ENCODE measurements around the gene IDNK.
"Not testable (repeated sequence)": the region's sequence is repeated elsewhere in the genome, so short reads cannot be mapped to it uniquely, and the experiment has no call there.

IDNK gene

GRCh38 chr9:83622939-83623678 lies at the start of gene IDNK:
IDNK (plus strand) TSS chr9:83623143; CDS start chr9:83623172, 29 bp downstream.
- peak; percentile 62 for DNase-seq

GRCh38 chr9:83574482-83574881 lies 48.5 kb upstream of the IDNK start:
- no peak for DNase-seq

GRCh38 chr9:83582029-83582428 lies 40.9 kb upstream of the IDNK start:
- no peak for DNase-seq

GRCh38 chr9:83583151-83584014 lies 39.6 kb upstream of the IDNK start:
- no peak for DNase-seq

- DNase-seq: no peak
Measured at GRCh38 chr9:83584995-83585394, 37.9 kb upstream of the IDNK start.

- DNase-seq: no peak
Measured at GRCh38 chr9:83588256-83588655, 34.7 kb upstream of the IDNK start.

GRCh38 chr9:83596899-83597504 lies 25.9 kb upstream of the IDNK start:
- DNase-seq: peak; percentile 54

- no peak for DNase-seq
Measured at GRCh38 chr9:83598487-83598886, 24.5 kb upstream of the IDNK start.

- no peak for DNase-seq
Measured at GRCh38 chr9:83599071-83599470, 23.9 kb upstream of the IDNK start.

- DNase-seq: no peak
Measured at GRCh38 chr9:83601463-83601862, 21.5 kb upstream of the IDNK start.

- not testable (repeated sequence) for DNase-seq
Measured at GRCh38 chr9:83607620-83608019, 15.3 kb upstream of the IDNK start.

- DNase-seq: not testable (repeated sequence)
Measured at GRCh38 chr9:83613298-83613697, 9.6 kb upstream of the IDNK start.

GRCh38 chr9:83617299-83617698 lies 5.6 kb upstream of the IDNK start:
- DNase-seq: no peak

- DNase-seq: peak; percentile 42
Measured at GRCh38 chr9:83620841-83621636, 1.9 kb upstream of the IDNK start.

GRCh38 chr9:83622433-83622938 lies 457 bp upstream of the IDNK start:
- DNase-seq: peak; percentile 61

GRCh38 chr9:83623679-83624076 lies 735 bp downstream of the IDNK start:
- peak; percentile 41 for DNase-seq

- no peak for DNase-seq
Measured at GRCh38 chr9:83625178-83625577, 2.2 kb downstream of the IDNK start.

GRCh38 chr9:83628540-83628939 lies 5.6 kb downstream of the IDNK start:
- DNase-seq: no peak

- no peak for DNase-seq
Measured at GRCh38 chr9:83629433-83630104, 6.6 kb downstream of the IDNK start.

- no peak for DNase-seq
Measured at GRCh38 chr9:83630938-83631457, 8.1 kb downstream of the IDNK start.

- DNase-seq: no peak
Measured at GRCh38 chr9:83633255-83633654, 10.3 kb downstream of the IDNK start.

- DNase-seq: no peak
Measured at GRCh38 chr9:83633676-83634075, 10.7 kb downstream of the IDNK start.

Data from NCI-H1092 treated with DMSO at 0.1 percent for 48 hours (cell line).